ENCODE results near the gene USP17L17.
"Not testable (repeated sequence)": the region's sequence is repeated elsewhere in the genome, so short reads cannot be mapped to it uniquely, and the experiment has no call there.

USP17L17 gene

GRCh38 chr4:9257824-9258223 lies 14.1 kb downstream of the USP17L17 start, which contains the start of gene USP17L20:
TSS of gene USP17L20 (plus strand) at chr4:9258124. CDS start at chr4:9258124, 0 bp downstream.
- not testable (repeated sequence) for H3K4me1 ChIP-seq (ENCODE audit: control insufficient read depth, insufficient read depth, low read length); H3K9me3 ChIP-seq (replicated peaks; ENCODE audit: low read length); H3K36me3 ChIP-seq (ENCODE audit: insufficient read depth, low read length); H3K4me3 ChIP-seq (ENCODE audit: low read length); H3K4me2 ChIP-seq (ENCODE audit: low read length); H3K27me3 ChIP-seq (ENCODE audit: control insufficient read depth, insufficient read depth, low read length); H3K9ac ChIP-seq (ENCODE audit: low read depth, low read length)

- not testable (repeated sequence) for H3K9me3 ChIP-seq (replicated peaks; ENCODE audit: low read length); H3K4me3 ChIP-seq (ENCODE audit: low read length); H3K36me3 ChIP-seq (ENCODE audit: insufficient read depth, low read length); H3K4me2 ChIP-seq (ENCODE audit: low read length); H3K27me3 ChIP-seq (ENCODE audit: control insufficient read depth, insufficient read depth, low read length); H3K9ac ChIP-seq (ENCODE audit: low read depth, low read length); H3K4me1 ChIP-seq (ENCODE audit: control insufficient read depth, insufficient read depth, low read length)
Measured at GRCh38 chr4:9262572-9262971, 18.9 kb downstream of the USP17L17 start, which contains the start of gene USP17L21. TSS of gene USP17L21 (plus strand) at chr4:9262872. CDS start at chr4:9262872, 0 bp downstream.

- not testable (repeated sequence) for H3K9ac ChIP-seq (ENCODE audit: low read depth, low read length); H3K4me3 ChIP-seq (ENCODE audit: low read length); H3K9me3 ChIP-seq (replicated peaks; ENCODE audit: low read length); H3K27me3 ChIP-seq (ENCODE audit: control insufficient read depth, insufficient read depth, low read length); H3K4me2 ChIP-seq (ENCODE audit: low read length); H3K36me3 ChIP-seq (ENCODE audit: insufficient read depth, low read length); H3K4me1 ChIP-seq (ENCODE audit: control insufficient read depth, insufficient read depth, low read length)
Measured at GRCh38 chr4:9267319-9267718, 23.6 kb downstream of the USP17L17 start, which contains the start of gene USP17L22. TSS of gene USP17L22 (plus strand) at chr4:9267619. CDS start at chr4:9267619, 0 bp downstream.

GRCh38 chr4:9271719-9272118 lies 28.0 kb downstream of the USP17L17 start:
- not testable (repeated sequence) for H3K4me3 ChIP-seq (ENCODE audit: low read length); H3K4me2 ChIP-seq (ENCODE audit: low read length); H3K9me3 ChIP-seq (replicated peaks; ENCODE audit: low read length); H3K4me1 ChIP-seq (ENCODE audit: control insufficient read depth, insufficient read depth, low read length); H3K27me3 ChIP-seq (ENCODE audit: control insufficient read depth, insufficient read depth, low read length); H3K9ac ChIP-seq (ENCODE audit: low read depth, low read length); H3K36me3 ChIP-seq (ENCODE audit: insufficient read depth, low read length)
